Fibroblast of lung (primary cell): Measurements from ENCODE around the gene TESMIN. TPM values are rescaled to one million over a fixed set of nuclear protein-coding genes. Genes with fewer than 3 reads are reported as not detected.

Source experiments
- DNase-seq, 2 donors: peaks; one replicate each; pipeline versions ENCODE4 v3.0.0 to v3.0.0-alpha.2; 2010; ENCODE audit warnings: low read depth in 2 of 2
- H2AFZ ChIP-seq: 2 replicates; pipeline ENCODE4 v1.5.1; 2012; ENCODE audit warnings: low read length, control low read depth, inconsistent platforms
- H3K27ac ChIP-seq: 2 replicates; pipeline ENCODE4 v1.5.1; 2011; ENCODE audit warnings: low read length, control low read depth; ENCODE audit not compliant: insufficient read depth
- H3K27me3 ChIP-seq: 2 replicates; pipeline ENCODE4 v1.5.1; 2011; ENCODE audit warnings: mild to moderate bottlenecking, low read length; ENCODE audit not compliant: control insufficient read depth, insufficient read depth
- H3K36me3 ChIP-seq: 2 replicates; pipeline ENCODE4 v1.5.1; 2011; ENCODE audit warnings: low read length; ENCODE audit not compliant: control insufficient read depth, insufficient read depth
- H3K4me1 ChIP-seq: 2 replicates; pipeline ENCODE4 v1.5.1; 2011; ENCODE audit warnings: low read length; ENCODE audit not compliant: control insufficient read depth, insufficient read depth; ENCODE audit errors: extremely low read depth
- H3K4me2 ChIP-seq: 2 replicates; pipeline ENCODE4 v1.5.1; 2011; ENCODE audit warnings: low read length, control low read depth; ENCODE audit not compliant: insufficient read depth; ENCODE audit errors: extremely low read depth
- H3K4me3 ChIP-seq, 4 experiments: fragments of 200-600 bp in 1 of 4; sonication (generic) in 1 of 4; replicated peaks in 1 of 4; 2 replicates each; pipeline ENCODE4 v1.5.1; 2011 to 2016; ENCODE audit warnings: low read length in 4 of 4, low read depth in 3 of 4, mild to moderate bottlenecking in 3 of 4, control low read depth in 2 of 4, inconsistent platforms in 1 of 4, mixed read lengths in 1 of 4; ENCODE audit not compliant: insufficient read depth in 1 of 4; ENCODE audit errors: control extremely low read depth in 1 of 4
- H3K79me2 ChIP-seq: 2 replicates; pipeline ENCODE4 v1.5.1; 2012; ENCODE audit warnings: mild to moderate bottlenecking, low read length, inconsistent platforms; ENCODE audit not compliant: control insufficient read depth, insufficient read depth
- H3K9ac ChIP-seq: 2 replicates; pipeline ENCODE4 v1.5.1; 2011; ENCODE audit warnings: mild to moderate bottlenecking, low read length, control low read depth; ENCODE audit not compliant: insufficient read depth
- H3K9me3 ChIP-seq: 2 replicates; pipeline ENCODE4 v1.5.1; 2012; ENCODE audit warnings: low read depth, low read length; ENCODE audit not compliant: control insufficient read depth, insufficient read depth
- H4K20me1 ChIP-seq: 2 replicates; pipeline ENCODE4 v1.5.1; 2011; ENCODE audit warnings: low read length; ENCODE audit not compliant: control insufficient read depth, insufficient read depth; ENCODE audit errors: extremely low read depth
- CTCF ChIP-seq, 2 donors: IDR thresholded peaks in 1 of 2; conservative IDR thresholded peaks in 1 of 2; 1 replicate in 1 of 2; 2 replicates in 1 of 2; pipeline ENCODE4 v1.5.1; 2011 to 2012; ENCODE audit warnings: low read length in 2 of 2, control low read depth in 1 of 2, inconsistent platforms in 1 of 2, low read depth in 1 of 2, mild to moderate bottlenecking in 1 of 2
- EZH2 ChIP-seq: IDR thresholded peaks from 2 replicates; pipeline ENCODE4 v1.5.1; 2012; ENCODE audit warnings: low read length, control low read depth, mild to moderate bottlenecking; ENCODE audit errors: missing control alignments
- polyA plus RNA-seq, 2 donors: library from polyadenylated mRNA; depleted of rRNA in 1 of 2; stranded (reverse) in 1 of 2; unstranded in 1 of 2; fragments of >200 nt; gene quantifications; 2 replicates each; pipeline ENCODE4 v1.2.1, GENCODE V29; 2011 to 2012; ENCODE audit warnings: missing spikeins in 1 of 2
- total RNA-seq: library from RNA; depleted of rRNA; stranded (reverse); fragments of >200 nt; gene quantifications from 2 replicates; pipeline ENCODE4 v1.2.1, GENCODE V29; 2014

The TESMIN gene
- total and polyA plus RNA-seq, 2 donors (not counting 1 experiment from before 2014, with no cell fraction given): 0.70 to 2.0 TPM

- no peak overlapping the region for H2AFZ ChIP-seq
- H3K27ac ChIP-seq: no peak overlapping the region
- no peak for DNase-seq
- H3K4me2 ChIP-seq: no peak overlapping the region
- TF ChIP-seq EZH2 (no peak), CTCF (conservative IDR thresholded peaks at IDR 0.05 in 1 of 2, IDR thresholded peaks at IDR 0.05 in 1 of 2; ENCODE audit: low read depth in 1 of 2, low read length in 2 of 2) (no peak)
- no peaks in the 10 kb centered on the region for H3K9me3 ChIP-seq
- no peaks in the 10 kb centered on the region for H3K36me3 ChIP-seq
- H3K27me3 ChIP-seq: peaks cover 3% of the 10 kb centered on the region
- H3K4me3 ChIP-seq: no peak overlapping the region
- H3K4me1 ChIP-seq: no peaks in the 10 kb centered on the region
- H3K9ac ChIP-seq: no peak overlapping the region
- no peaks in the 10 kb centered on the region for H4K20me1 ChIP-seq
- H3K79me2 ChIP-seq: no peaks in the 10 kb centered on the region
Measured at GRCh38 chr11:68664906-68665305, 86.4 kb downstream of the TESMIN start.

GRCh38 chr11:68664141-68664540, 87.2 kb downstream of the TESMIN start:
- no peak overlapping the region for H3K9ac ChIP-seq
- no peak for DNase-seq
- H3K27ac ChIP-seq: no peak overlapping the region
- peaks cover 3% of the 10 kb centered on the region for H3K27me3 ChIP-seq
- no peaks in the 10 kb centered on the region for H3K79me2 ChIP-seq
- no peak overlapping the region for H3K4me3 ChIP-seq
- no peaks in the 10 kb centered on the region for H4K20me1 ChIP-seq
- TF ChIP-seq EZH2: no peak
- TF ChIP-seq CTCF (conservative IDR thresholded peaks at IDR 0.05 in 1 of 2, IDR thresholded peaks at IDR 0.05 in 1 of 2; ENCODE audit: low read depth in 1 of 2, low read length in 2 of 2): no peak
- H2AFZ ChIP-seq: no peak overlapping the region
- peaks cover 5% of the 10 kb centered on the region for H3K4me1 ChIP-seq
- H3K9me3 ChIP-seq: no peaks in the 10 kb centered on the region
- H3K36me3 ChIP-seq: no peaks in the 10 kb centered on the region
- no peak overlapping the region for H3K4me2 ChIP-seq

GRCh38 chr11:68663482-68664010, 87.8 kb downstream of the TESMIN start:
- Histone ChIP-seq H3K36me3 (no peaks in the 10 kb centered on the region), H4K20me1 (no peaks in the 10 kb centered on the region), H3K27me3 (peaks cover 3% of the 10 kb centered on the region), H3K9ac (no peak overlapping the region), H3K79me2 (no peaks in the 10 kb centered on the region), H3K4me3 (no peak overlapping the region), H2AFZ (no peak overlapping the region), H3K27ac (no peak overlapping the region), H3K4me1 (peaks cover 11% of the 10 kb centered on the region), H3K4me2 (no peak overlapping the region), H3K9me3 (no peaks in the 10 kb centered on the region)
- no peak for DNase-seq
- TF ChIP-seq CTCF (conservative IDR thresholded peaks at IDR 0.05 in 1 of 2, IDR thresholded peaks at IDR 0.05 in 1 of 2; ENCODE audit: low read depth in 1 of 2, low read length in 2 of 2): no peak
- TF ChIP-seq EZH2: no peak
